B cell (primary cell): Measurements from ENCODE around the gene OBP2B. TPM values are rescaled to one million over a fixed set of nuclear protein-coding genes. Genes with fewer than 3 reads are reported as not detected.

ENCODE experiments used
- ATAC-seq: fragments of 200-7000 bp; cut with Tn5 transposase; one replicate; pipeline ENCODE4 v1.10.0; 2021; ENCODE audit warnings: low read depth, mild to moderate bottlenecking, moderate number of reproducible peaks, moderate library complexity
- CTCF ChIA-PET: fragments of 350-600 bp; sonication (Branson Sonifier 250); formaldehyde crosslinking; loops from one replicate; lab custom pipeline; 2021; ENCODE audit warnings: antibody characterized with exemption, inconsistent platforms; lab: Charles Lee
- POLR2A ChIA-PET: fragments of 350-600 bp; sonication (Branson Sonifier 250); formaldehyde crosslinking; loops from one replicate; lab custom pipeline; 2021; ENCODE audit warnings: antibody characterized with exemption; lab: Charles Lee
- DNase-seq: peaks from one replicate; pipeline ENCODE4 v3.0.0; 2013
- H2AFZ ChIP-seq: 2 replicates; pipeline ENCODE4 v1.6.1; 2012; ENCODE audit warnings: mild to moderate bottlenecking, low read depth, low read length; ENCODE audit not compliant: insufficient read depth, poor library complexity, severe bottlenecking
- H3K27ac ChIP-seq, 2 donors: 1 replicate in 1 of 2; 2 replicates in 1 of 2; pipeline ENCODE4 v1.5.1; 2012 to 2013; ENCODE audit warnings: low read length in 2 of 2, mild to moderate bottlenecking in 2 of 2, moderate library complexity in 1 of 2
- H3K27me3 ChIP-seq, 4 experiments: fragments of 200-600 bp in 1 of 4; sonication (generic) in 1 of 4; replicated peaks in 1 of 4; 1 replicate in 2 of 4; 2 replicates in 2 of 4; pipeline versions ENCODE4 v1.6.1 to v1.7.0; 2013 to 2016; ENCODE audit warnings: low read length in 3 of 4, mild to moderate bottlenecking in 2 of 4, mixed read lengths in 1 of 4, moderate library complexity in 1 of 4; ENCODE audit not compliant: insufficient read depth in 4 of 4, control insufficient read depth in 3 of 4; ENCODE audit errors: control extremely low read depth in 1 of 4
- H3K36me3 ChIP-seq, 2 experiments: replicated peaks in 1 of 2; 1 replicate in 1 of 2; 2 replicates in 1 of 2; pipeline versions ENCODE4 v1.6.1 to v1.7.1; 2013; ENCODE audit warnings: low read length in 1 of 2; ENCODE audit not compliant: insufficient read depth in 2 of 2, control insufficient read depth in 1 of 2; ENCODE audit errors: control extremely low read depth in 1 of 2, extremely low read depth in 1 of 2
- H3K4me1 ChIP-seq, 2 donors: fragments of 200-600 bp in 1 of 2; sonication (generic) in 1 of 2; 1 replicate in 1 of 2; 2 replicates in 1 of 2; pipeline versions ENCODE4 v1.5.1 to v1.6.1; 2013 to 2017; ENCODE audit warnings: low read length in 2 of 2; ENCODE audit not compliant: control insufficient read depth in 2 of 2, insufficient read depth in 2 of 2
- H3K4me2 ChIP-seq: replicated peaks from 2 replicates; pipeline ENCODE3; 2012; ENCODE audit warnings: mild to moderate bottlenecking, low read depth, low read length; ENCODE audit not compliant: poor library complexity, severe bottlenecking
- H3K4me3 ChIP-seq, 5 experiments: fragments of 200-600 bp in 1 of 5; sonication (generic) in 1 of 5; 1 replicate in 3 of 5; 2 replicates in 2 of 5; pipeline versions ENCODE4 v1.5.1 to v1.7.0; 2011 to 2016; ENCODE audit warnings: low read length in 4 of 5, mild to moderate bottlenecking in 4 of 5, low read depth in 2 of 5, control low read depth in 1 of 5, moderate library complexity in 1 of 5; ENCODE audit not compliant: insufficient read depth in 1 of 5; ENCODE audit errors: control extremely low read depth in 1 of 5, extremely low read depth in 1 of 5
- H3K79me2 ChIP-seq: fragments of 200-600 bp; sonication (generic); one replicate; pipeline ENCODE4 v1.6.0; 2016; ENCODE audit warnings: low read length; ENCODE audit not compliant: control insufficient read depth, insufficient read depth
- H3K9ac ChIP-seq: fragments of 200-600 bp; sonication (generic); 2 replicates; pipeline ENCODE4 v1.6.1; 2017; ENCODE audit warnings: mild to moderate bottlenecking, low read length, moderate library complexity
- H3K9me3 ChIP-seq, 3 donors: one replicate each; pipeline versions ENCODE4 v1.6.1 to v1.7.1; 2013; ENCODE audit warnings: low read length in 2 of 3; ENCODE audit not compliant: control insufficient read depth in 2 of 3, insufficient read depth in 1 of 3; ENCODE audit errors: control extremely low read depth in 1 of 3
- H4K20me1 ChIP-seq: 2 replicates; pipeline ENCODE4 v1.6.0; 2012; ENCODE audit warnings: mild to moderate bottlenecking, low read length; ENCODE audit not compliant: insufficient read depth, control insufficient read depth, poor library complexity, severe bottlenecking
- H3K27ac Mint-ChIP-seq: one replicate; pipeline ENCODE4 v1.8.0; 2021; ENCODE audit warnings: mixed read lengths
- H3K27me3 Mint-ChIP-seq: one replicate; pipeline ENCODE4 v1.8.0; 2021; ENCODE audit warnings: mixed read lengths
- H3K4me1 Mint-ChIP-seq: one replicate; pipeline ENCODE4 v1.8.0; 2021; ENCODE audit warnings: mixed read lengths
- H3K4me3 Mint-ChIP-seq: one replicate; pipeline ENCODE4 v1.8.0; 2021; ENCODE audit warnings: mixed read lengths
- H3K9me3 Mint-ChIP-seq: one replicate; pipeline ENCODE4 v1.8.0; 2022; ENCODE audit warnings: mixed read lengths; ENCODE audit not compliant: insufficient read depth
- EZH2 ChIP-seq: IDR thresholded peaks from 2 replicates; pipeline ENCODE4 v1.6.1; 2012; ENCODE audit warnings: borderline replicate concordance, low read depth, mild to moderate bottlenecking, moderate library complexity, low read length; ENCODE audit not compliant: insufficient read depth, poor library complexity, severe bottlenecking
- WGBS: methylation state at CpG from one replicate; pipeline ENCODE4 v1.1.5; 2013; ENCODE audit warnings: missing lambda C conversion rate; ENCODE audit not compliant: insufficient coverage; 5-methylcytosine and 5-hydroxymethylcytosine counted together
- intact Hi-C: fragments of 100-400 bp; cut with micrococcal nuclease; formaldehyde crosslinking; loops from one replicate; pipeline ENCODE4 v1.10.0; 2022
- polyA plus RNA-seq: library from polyadenylated mRNA; depleted of rRNA; stranded (reverse); fragments of >200 nt; gene quantifications from 2 replicates; pipeline ENCODE4 v1.2.3, GENCODE V29; 2012
- total RNA-seq, 2 donors: library from RNA; stranded (reverse); fragments of 120-200 nt in 1 of 2; gene quantifications; 1 replicate in 1 of 2; 2 replicates in 1 of 2; pipeline versions ENCODE4 v1.2.3 to v1.2.4, GENCODE V29; 2013 to 2022
- TF ChIP-seq, protein P1 (sequence below): fragments of 200-600 bp; IDR thresholded peaks from one replicate; pipeline ENCODE4 v1.8.0; 2022; ENCODE audit warnings: antibody characterized with exemption, mild to moderate bottlenecking

The OBP2B gene
- total and polyA plus RNA-seq, 2 donors (not counting 1 experiment from before 2014, with no cell fraction given), result not detected

- Histone ChIP-seq H3K27ac (no peak overlapping the region), H3K4me2 (no peak overlapping the region), H3K4me1 (no peaks in the 10 kb centered on the region), H3K27me3 (peaks cover 0 to 2% (median 0%) of the 10 kb centered on the region in 4 experiments), H4K20me1 (no peaks in the 10 kb centered on the region), H3K36me3 (no peaks in the 10 kb centered on the region), H3K79me2 (no peaks in the 10 kb centered on the region), H3K9ac (no peak overlapping the region), H2AFZ (no peak overlapping the region), H3K9me3 (peaks cover 0 to 19% (median 0%) of the 10 kb centered on the region in 3 donors), H3K4me3 (no peak overlapping the region)
- TF ChIP-seq EZH2, result no peak
- TF ChIP-seq, protein P1, sequence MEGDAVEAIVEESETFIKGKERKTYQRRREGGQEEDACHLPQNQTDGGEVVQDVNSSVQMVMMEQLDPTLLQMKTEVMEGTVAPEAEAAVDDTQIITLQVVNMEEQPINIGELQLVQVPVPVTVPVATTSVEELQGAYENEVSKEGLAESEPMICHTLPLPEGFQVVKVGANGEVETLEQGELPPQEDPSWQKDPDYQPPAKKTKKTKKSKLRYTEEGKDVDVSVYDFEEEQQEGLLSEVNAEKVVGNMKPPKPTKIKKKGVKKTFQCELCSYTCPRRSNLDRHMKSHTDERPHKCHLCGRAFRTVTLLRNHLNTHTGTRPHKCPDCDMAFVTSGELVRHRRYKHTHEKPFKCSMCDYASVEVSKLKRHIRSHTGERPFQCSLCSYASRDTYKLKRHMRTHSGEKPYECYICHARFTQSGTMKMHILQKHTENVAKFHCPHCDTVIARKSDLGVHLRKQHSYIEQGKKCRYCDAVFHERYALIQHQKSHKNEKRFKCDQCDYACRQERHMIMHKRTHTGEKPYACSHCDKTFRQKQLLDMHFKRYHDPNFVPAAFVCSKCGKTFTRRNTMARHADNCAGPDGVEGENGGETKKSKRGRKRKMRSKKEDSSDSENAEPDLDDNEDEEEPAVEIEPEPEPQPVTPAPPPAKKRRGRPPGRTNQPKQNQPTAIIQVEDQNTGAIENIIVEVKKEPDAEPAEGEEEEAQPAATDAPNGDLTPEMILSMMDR, result no peak
- H3K27me3 Mint-ChIP-seq, result peaks cover 3% of the 10 kb centered on the region
- peaks cover 2% of the 10 kb centered on the region for H3K4me1 Mint-ChIP-seq
- 91% methylated on average over 10 of the region's 14 CpGs for WGBS
- DNase-seq, result no peak
- no peaks in the 10 kb centered on the region for H3K9me3 Mint-ChIP-seq
- no peak overlapping the region for H3K27ac Mint-ChIP-seq
- intact Hi-C loops, result no loop called here
- ChIA-PET POLR2A (no interaction called here), CTCF (no interaction called here)
- no peak for ATAC-seq
- H3K4me3 Mint-ChIP-seq, result no peak overlapping the region
Observed at GRCh38 chr9:133202688-133203453, 6.2 kb downstream of the OBP2B start.

- no peak overlapping the region for H2AFZ ChIP-seq
- no peaks in the 10 kb centered on the region for H3K79me2 ChIP-seq
- H3K9me3 ChIP-seq, result peaks cover 0 to 19% (median 0%) of the 10 kb centered on the region in 3 donors
- Mint-ChIP-seq H3K4me3 (no peak overlapping the region), H3K9me3 (no peaks in the 10 kb centered on the region), H3K27ac (no peak overlapping the region), H3K4me1 (peaks cover 2% of the 10 kb centered on the region), H3K27me3 (peaks cover 3% of the 10 kb centered on the region)
- CTCF ChIA-PET, result no interaction called here
- POLR2A ChIA-PET, result no interaction called here
- intact Hi-C loops, result no loop called here
- H4K20me1 ChIP-seq, result no peaks in the 10 kb centered on the region
- no peak for ATAC-seq
- H3K9ac ChIP-seq, result no peak overlapping the region
- no peak overlapping the region for H3K4me2 ChIP-seq
- H3K4me1 ChIP-seq, result no peaks in the 10 kb centered on the region
- H3K36me3 ChIP-seq, result no peaks in the 10 kb centered on the region
- TF ChIP-seq, protein P1, result no peak
- no peak for TF ChIP-seq EZH2
- H3K27me3 ChIP-seq, result peaks cover 0 to 2% (median 0%) of the 10 kb centered on the region in 4 experiments
- no peak for DNase-seq
- no peak overlapping the region for H3K4me3 ChIP-seq
- WGBS, result 95% methylated on average over 11 of the region's 11 CpGs
- no peak overlapping the region for H3K27ac ChIP-seq
Observed at GRCh38 chr9:133202145-133202513, 6.9 kb downstream of the OBP2B start.
